ENCODE measurements around the gene VWF. TPM values are rescaled to one million over a fixed set of nuclear protein-coding genes. Genes with fewer than 3 reads are reported as not detected.

Gene VWF
- total and polyA plus RNA-seq, 2 of the 13 experiments (the other 11 are each of a cell fraction or from before 2014, with no cell fraction given) = 0.20 to 0.25 TPM

DNA sequence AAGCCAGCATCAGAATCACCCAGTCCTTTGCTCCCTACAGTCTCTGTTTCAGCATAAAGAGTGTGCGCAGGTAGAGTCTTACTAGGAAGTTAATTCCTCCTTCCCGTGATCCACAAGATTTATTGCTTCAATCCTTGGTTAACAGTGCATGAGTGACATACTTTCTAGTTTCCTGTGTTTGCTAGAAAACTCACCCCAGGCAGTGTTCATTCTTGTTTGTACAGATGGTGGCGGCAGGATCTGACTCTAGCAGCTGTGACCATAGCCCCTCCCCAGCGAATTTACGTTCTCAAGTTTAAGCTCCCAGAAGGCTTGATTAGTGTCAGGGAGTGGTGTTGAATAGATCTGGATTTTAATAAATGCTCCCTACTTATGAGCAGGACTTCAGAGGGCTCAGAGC is 103.5 kb downstream of the VWF start:
- no peak for FAIRE-seq
- in situ Hi-C loops (cut with HindIII; ENCODE audit: extremely low pct_ligation_motif_present, low pct_unique_long_range_greater_than_20kb) = no loop called here
- Histone ChIP-seq H3K4me2 (ENCODE audit: low read depth, low read length) (no peak overlapping the region), H3K9ac (ENCODE audit: insufficient read depth, low read depth, low read length) (no peak overlapping the region), H3K9me3 (ENCODE audit: low read length) (no peaks in the 10 kb centered on the region), H3K4me3 (replicated peaks in 1 of 3; ENCODE audit: insufficient read depth in 1 of 3, low read depth in 2 of 3, low read length in 3 of 3) (no peak overlapping the region), H3K36me3 (replicated peaks in 1 of 2; ENCODE audit: control insufficient read depth in 1 of 2, insufficient read depth in 2 of 2, low read length in 2 of 2) (no peaks in the 10 kb centered on the region), H2AFZ (ENCODE audit: low read length) (no peak overlapping the region), H3K79me2 (ENCODE audit: insufficient read depth, low read length) (no peaks in the 10 kb centered on the region), H3K4me1 (ENCODE audit: insufficient read depth, low read length) (no peaks in the 10 kb centered on the region), H4K20me1 (ENCODE audit: insufficient read depth, low read length) (no peaks in the 10 kb centered on the region), H3K27ac (ENCODE audit: extremely low read length, insufficient read depth, low read length) (no peak overlapping the region), H3K27me3 (ENCODE audit: control insufficient read depth in 1 of 2, insufficient read depth in 2 of 2, low read length in 2 of 2) (no peaks in the 10 kb centered on the region; a peak in 1 of 5 replicates)
- ChIA-PET POLR2A (no interaction called here), CTCF (ENCODE audit: low intra/inter-chr PET ratio, low total read pairs) (no interaction called here)
- WGBS (ENCODE audit: low lambda C conversion rate) = 59% methylated on average over 5 of the region's 5 CpGs
- BruUV-seq (replicated peaks) = no TSS peak
- intact Hi-C loops (cut with micrococcal nuclease; ENCODE audit: unreplicated experiment) = no loop called here
- no peak for DNase-seq (ENCODE audit: low spot score)
- no peak for ATAC-seq
- no peak for TF ChIP-seq FOXM1 (CRISPR knock-in tag; IDR thresholded peaks at IDR 0.05)
- TF ChIP-seq NBN (conservative IDR thresholded peaks at IDR 0.05) = no peak
- TF ChIP-seq RNF2 (conservative IDR thresholded peaks at IDR 0.05; ENCODE audit: low read depth) = no peak
- TF ChIP-seq ZNF747 (CRISPR knock-in tag; IDR thresholded peaks at IDR 0.05; ENCODE audit: borderline replicate concordance) = no peak
- TF ChIP-seq CBFB (CRISPR knock-in tag; IDR thresholded peaks at IDR 0.05) = no peak
- no peak for TF ChIP-seq TGIF2 (CRISPR knock-in tag; IDR thresholded peaks at IDR 0.05)
- TF ChIP-seq EZH2 (conservative IDR thresholded peaks at IDR 0.05; ENCODE audit: low read depth, low read length) = no peak
- TF ChIP-seq, protein P1, sequence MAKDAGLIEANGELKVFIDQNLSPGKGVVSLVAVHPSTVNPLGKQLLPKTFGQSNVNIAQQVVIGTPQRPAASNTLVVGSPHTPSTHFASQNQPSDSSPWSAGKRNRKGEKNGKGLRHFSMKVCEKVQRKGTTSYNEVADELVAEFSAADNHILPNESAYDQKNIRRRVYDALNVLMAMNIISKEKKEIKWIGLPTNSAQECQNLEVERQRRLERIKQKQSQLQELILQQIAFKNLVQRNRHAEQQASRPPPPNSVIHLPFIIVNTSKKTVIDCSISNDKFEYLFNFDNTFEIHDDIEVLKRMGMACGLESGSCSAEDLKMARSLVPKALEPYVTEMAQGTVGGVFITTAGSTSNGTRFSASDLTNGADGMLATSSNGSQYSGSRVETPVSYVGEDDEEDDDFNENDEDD (CRISPR knock-in tag; IDR thresholded peaks at IDR 0.05; ENCODE audit: borderline replicate concordance) = no peak
- TF ChIP-seq ZNF780A (CRISPR knock-in tag; IDR thresholded peaks at IDR 0.05) = no peak
- TF ChIP-seq ESRRA (CRISPR knock-in tag; IDR thresholded peaks at IDR 0.05; ENCODE audit: low read depth) = no peak
- TF ChIP-seq, protein P2, sequence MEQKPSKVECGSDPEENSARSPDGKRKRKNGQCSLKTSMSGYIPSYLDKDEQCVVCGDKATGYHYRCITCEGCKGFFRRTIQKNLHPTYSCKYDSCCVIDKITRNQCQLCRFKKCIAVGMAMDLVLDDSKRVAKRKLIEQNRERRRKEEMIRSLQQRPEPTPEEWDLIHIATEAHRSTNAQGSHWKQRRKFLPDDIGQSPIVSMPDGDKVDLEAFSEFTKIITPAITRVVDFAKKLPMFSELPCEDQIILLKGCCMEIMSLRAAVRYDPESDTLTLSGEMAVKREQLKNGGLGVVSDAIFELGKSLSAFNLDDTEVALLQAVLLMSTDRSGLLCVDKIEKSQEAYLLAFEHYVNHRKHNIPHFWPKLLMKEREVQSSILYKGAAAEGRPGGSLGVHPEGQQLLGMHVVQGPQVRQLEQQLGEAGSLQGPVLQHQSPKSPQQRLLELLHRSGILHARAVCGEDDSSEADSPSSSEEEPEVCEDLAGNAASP (CRISPR knock-in tag; IDR thresholded peaks at IDR 0.05; ENCODE audit: borderline replicate concordance) = no peak
- TF ChIP-seq PHF20 (CRISPR knock-in tag; IDR thresholded peaks at IDR 0.05) = no peak
- TF ChIP-seq, protein P3, sequence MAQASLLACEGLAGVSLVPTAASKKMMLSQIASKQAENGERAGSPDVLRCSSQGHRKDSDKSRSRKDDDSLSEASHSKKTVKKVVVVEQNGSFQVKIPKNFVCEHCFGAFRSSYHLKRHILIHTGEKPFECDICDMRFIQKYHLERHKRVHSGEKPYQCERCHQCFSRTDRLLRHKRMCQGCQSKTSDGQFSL (CRISPR knock-in tag; IDR thresholded peaks at IDR 0.05) = no peak
- TF ChIP-seq, protein P4, sequence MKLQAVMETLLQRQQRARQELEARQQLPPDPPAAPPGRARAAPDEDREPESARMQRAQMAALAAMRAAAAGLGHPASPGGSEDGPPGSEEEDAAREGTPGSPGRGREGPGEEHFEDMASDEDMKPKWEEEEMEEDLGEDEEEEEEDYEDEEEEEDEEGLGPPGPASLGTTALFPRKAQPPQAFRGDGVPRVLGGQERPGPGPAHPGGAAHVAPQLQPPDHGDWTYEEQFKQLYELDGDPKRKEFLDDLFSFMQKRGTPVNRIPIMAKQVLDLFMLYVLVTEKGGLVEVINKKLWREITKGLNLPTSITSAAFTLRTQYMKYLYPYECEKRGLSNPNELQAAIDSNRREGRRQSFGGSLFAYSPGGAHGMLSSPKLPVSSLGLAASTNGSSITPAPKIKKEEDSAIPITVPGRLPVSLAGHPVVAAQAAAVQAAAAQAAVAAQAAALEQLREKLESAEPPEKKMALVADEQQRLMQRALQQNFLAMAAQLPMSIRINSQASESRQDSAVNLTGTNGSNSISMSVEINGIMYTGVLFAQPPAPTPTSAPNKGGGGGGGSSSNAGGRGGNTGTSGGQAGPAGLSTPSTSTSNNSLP (IDR thresholded peaks at IDR 0.05; ENCODE audit: low read depth, low read length) = no peak
- TF ChIP-seq ISX (CRISPR knock-in tag; conservative IDR thresholded peaks at IDR 0.05) = no peak
- TF ChIP-seq, protein P5, sequence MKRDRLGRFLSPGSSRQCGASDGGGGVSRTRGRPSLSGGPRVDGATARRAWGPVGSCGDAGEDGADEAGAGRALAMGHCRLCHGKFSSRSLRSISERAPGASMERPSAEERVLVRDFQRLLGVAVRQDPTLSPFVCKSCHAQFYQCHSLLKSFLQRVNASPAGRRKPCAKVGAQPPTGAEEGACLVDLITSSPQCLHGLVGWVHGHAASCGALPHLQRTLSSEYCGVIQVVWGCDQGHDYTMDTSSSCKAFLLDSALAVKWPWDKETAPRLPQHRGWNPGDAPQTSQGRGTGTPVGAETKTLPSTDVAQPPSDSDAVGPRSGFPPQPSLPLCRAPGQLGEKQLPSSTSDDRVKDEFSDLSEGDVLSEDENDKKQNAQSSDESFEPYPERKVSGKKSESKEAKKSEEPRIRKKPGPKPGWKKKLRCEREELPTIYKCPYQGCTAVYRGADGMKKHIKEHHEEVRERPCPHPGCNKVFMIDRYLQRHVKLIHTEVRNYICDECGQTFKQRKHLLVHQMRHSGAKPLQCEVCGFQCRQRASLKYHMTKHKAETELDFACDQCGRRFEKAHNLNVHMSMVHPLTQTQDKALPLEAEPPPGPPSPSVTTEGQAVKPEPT (CRISPR knock-in tag; IDR thresholded peaks at IDR 0.05; ENCODE audit: low read depth) = no peak

All from HepG2 (cell line).